Mesodermal cell (in vitro differentiated cells): ENCODE results near the gene SLCO3A1.

Source experiments
- H3K27ac ChIP-seq: 2 replicates; pipeline ENCODE4 v1.7.0; 2013; ENCODE audit warnings: mild to moderate bottlenecking, low read depth, low read length, moderate library complexity; ENCODE audit not compliant: severe bottlenecking
- H3K36me3 ChIP-seq: 2 replicates; pipeline ENCODE4 v1.7.1; 2013; ENCODE audit warnings: mild to moderate bottlenecking, low read length, moderate library complexity; ENCODE audit not compliant: control insufficient read depth, insufficient read depth
- H3K4me1 ChIP-seq: one replicate; pipeline ENCODE4 v1.7.1; 2013; ENCODE audit warnings: mild to moderate bottlenecking, low read length; ENCODE audit not compliant: insufficient read depth, control insufficient read depth, poor library complexity, severe bottlenecking
- H3K4me3 ChIP-seq: 2 replicates; pipeline ENCODE4 v1.7.0; 2013; ENCODE audit warnings: low read length, control low read depth, mild to moderate bottlenecking; ENCODE audit not compliant: insufficient read depth, poor library complexity, severe bottlenecking; ENCODE audit errors: extremely low read depth
- H3K9me3 ChIP-seq: 2 replicates; pipeline ENCODE4 v1.7.1; 2013; ENCODE audit warnings: mild to moderate bottlenecking, low read length, moderate library complexity; ENCODE audit not compliant: control insufficient read depth
- WGBS, 2 experiments: methylation state at CpG; one replicate each; pipeline ENCODE4 v1.1.5; 2013; ENCODE audit warnings: missing lambda C conversion rate in 2 of 2; ENCODE audit not compliant: insufficient coverage in 2 of 2; 5-methylcytosine and 5-hydroxymethylcytosine counted together

SLCO3A1 gene

GRCh38 chr15:92000709-92001108 lies 147.2 kb downstream of the SLCO3A1 start:
- WGBS, 2 experiments: 63 to 65% methylated on average over 4 to 6 of the region's 6 CpGs
- Histone ChIP-seq H3K4me1 (no peaks in the 10 kb centered on the region), H3K4me3 (no peak overlapping the region), H3K9me3 (no peaks in the 10 kb centered on the region), H3K27ac (no peak overlapping the region), H3K36me3 (no peaks in the 10 kb centered on the region)

DNA sequence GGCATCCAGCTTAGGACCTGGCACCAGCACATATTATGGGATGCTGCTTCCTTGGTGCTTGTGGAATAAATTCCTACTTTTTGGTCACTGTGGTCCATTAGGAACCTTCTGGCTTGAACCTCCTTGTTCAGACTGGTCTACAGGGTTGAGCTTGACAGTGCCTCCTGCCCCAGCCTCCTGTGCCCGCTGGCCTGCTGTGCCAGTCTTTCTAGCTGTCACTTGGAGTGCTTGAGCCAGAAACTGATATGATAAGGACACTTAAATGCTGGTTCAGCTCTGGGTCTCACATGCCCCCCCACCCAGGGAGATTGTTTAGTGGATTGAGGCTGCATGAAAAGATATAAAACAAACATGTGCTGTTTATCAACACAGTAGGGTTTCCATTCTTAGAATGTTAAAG lies 147.8 kb downstream of the SLCO3A1 start:
- no peaks in the 10 kb centered on the region for H3K36me3 ChIP-seq
- no peak overlapping the region for H3K27ac ChIP-seq
- 83 to 100% methylated on average over 1 of the region's 1 CpG for WGBS, 2 experiments
- no peaks in the 10 kb centered on the region for H3K9me3 ChIP-seq
- H3K4me3 ChIP-seq: no peak overlapping the region
- H3K4me1 ChIP-seq: no peaks in the 10 kb centered on the region

DNA sequence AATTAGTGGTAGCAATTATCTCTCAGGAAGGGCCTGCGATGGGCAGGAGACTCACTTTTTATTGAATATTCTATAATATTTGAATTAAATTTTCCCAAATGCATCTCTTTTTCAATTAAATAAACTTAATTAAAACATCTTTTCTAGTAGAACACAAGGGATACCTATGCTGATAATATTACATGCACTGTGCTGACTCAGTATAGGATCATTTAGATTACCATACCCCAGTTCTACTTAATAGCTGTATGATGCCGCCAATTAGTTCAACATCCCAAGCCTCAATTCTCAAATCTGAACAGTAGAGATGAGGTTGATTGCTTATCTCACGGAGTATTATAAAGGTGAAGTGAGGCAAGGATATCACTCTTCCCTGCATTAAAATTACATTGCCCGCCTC lies 149.2 kb downstream of the SLCO3A1 start:
- no peak overlapping the region for H3K4me3 ChIP-seq
- H3K27ac ChIP-seq: no peak overlapping the region
- H3K36me3 ChIP-seq: no peaks in the 10 kb centered on the region
- H3K9me3 ChIP-seq: no peaks in the 10 kb centered on the region
- no peaks in the 10 kb centered on the region for H3K4me1 ChIP-seq
- 100% methylated on average over 1 of the region's 4 CpGs; no CpG with 5 or more reads in 1 of the 2 experiments for WGBS, 2 experiments

GRCh38 chr15:92003515-92004067 lies 150.1 kb downstream of the SLCO3A1 start:
- no peak overlapping the region for H3K4me3 ChIP-seq
- no peaks in the 10 kb centered on the region for H3K9me3 ChIP-seq
- WGBS, 2 experiments: 80 to 90% methylated on average over 6 to 9 of the region's 9 CpGs
- no peaks in the 10 kb centered on the region for H3K4me1 ChIP-seq
- H3K36me3 ChIP-seq: no peaks in the 10 kb centered on the region
- H3K27ac ChIP-seq: no peak overlapping the region

- no peaks in the 10 kb centered on the region for H3K36me3 ChIP-seq
- no peak overlapping the region for H3K27ac ChIP-seq
- no peaks in the 10 kb centered on the region for H3K4me1 ChIP-seq
- H3K9me3 ChIP-seq: no peaks in the 10 kb centered on the region
- no peak overlapping the region for H3K4me3 ChIP-seq
- 92 to 95% methylated on average over 5 to 6 of the region's 6 CpGs for WGBS, 2 experiments
These were observed 151.6 kb downstream of the SLCO3A1 start for GRCh38 chr15:92005154-92005553.

DNA sequence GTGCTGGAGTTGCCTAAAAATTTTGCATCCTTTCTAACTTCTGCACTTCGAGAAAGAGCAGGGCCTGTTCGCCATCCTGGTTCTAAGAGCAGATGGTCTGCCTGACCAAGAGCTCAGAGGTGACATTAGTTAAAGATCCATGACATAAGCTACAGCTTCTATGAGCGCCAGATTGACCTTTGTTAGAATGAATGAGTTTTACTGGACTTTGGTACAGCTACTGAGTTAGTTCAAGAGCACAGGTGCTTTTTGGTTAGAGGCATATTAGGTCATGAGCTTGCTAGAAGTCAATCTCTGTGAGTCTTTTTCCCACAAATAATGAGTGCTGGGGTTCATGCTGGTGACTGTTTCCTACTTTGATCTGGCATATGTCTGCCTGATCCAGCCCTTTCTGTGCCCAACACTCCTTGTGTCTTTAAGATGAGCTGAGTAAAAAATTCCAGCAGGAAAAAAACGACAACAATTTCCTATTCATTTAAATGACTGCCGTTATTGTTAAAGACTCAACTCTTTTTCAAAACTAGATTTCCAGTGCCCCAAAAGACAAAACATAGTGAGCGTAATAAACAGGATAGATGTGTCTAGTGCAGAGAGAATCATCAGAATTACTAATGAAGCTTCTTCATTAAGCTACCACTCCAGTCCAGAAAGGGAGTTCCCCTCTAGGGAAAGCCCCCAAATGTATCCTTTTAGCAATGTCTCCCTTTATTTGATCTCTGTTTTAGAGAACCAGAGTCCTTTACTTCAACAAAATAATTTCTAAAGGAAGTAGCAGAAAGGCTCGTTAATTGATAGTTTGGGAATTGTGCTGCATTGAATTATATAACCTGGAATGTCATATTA lies 152.9 kb downstream of the SLCO3A1 start:
- Histone ChIP-seq H3K27ac (no peak overlapping the region), H3K4me3 (no peak overlapping the region), H3K9me3 (no peaks in the 10 kb centered on the region), H3K36me3 (no peaks in the 10 kb centered on the region), H3K4me1 (no peaks in the 10 kb centered on the region)
- WGBS, 2 experiments: 88 to 95% methylated on average over 3 to 4 of the region's 7 CpGs

DNA sequence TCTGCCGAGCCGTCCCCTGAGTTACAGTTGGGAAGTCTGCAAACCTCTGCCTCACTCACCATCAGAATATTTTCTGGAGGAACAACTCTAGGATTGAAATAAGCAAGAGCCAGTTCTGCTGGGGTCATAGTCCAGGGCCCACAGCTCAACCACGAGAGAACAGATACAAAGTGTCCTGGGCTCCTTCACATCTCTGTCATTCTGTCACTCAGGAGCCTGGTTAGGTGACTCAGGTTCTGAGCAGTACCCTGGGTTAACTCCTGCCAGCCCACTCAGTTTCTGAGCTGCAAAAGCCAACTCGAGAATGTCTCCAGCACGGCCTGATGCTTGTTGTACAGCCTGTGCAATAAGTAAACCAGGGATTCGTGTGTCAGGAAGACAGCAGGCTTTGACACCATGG lies 155.7 kb downstream of the SLCO3A1 start:
- no peak overlapping the region for H3K27ac ChIP-seq
- no peaks in the 10 kb centered on the region for H3K9me3 ChIP-seq
- peaks cover 8% of the 10 kb centered on the region for H3K4me1 ChIP-seq
- no peak overlapping the region for H3K4me3 ChIP-seq
- H3K36me3 ChIP-seq: no peaks in the 10 kb centered on the region
- WGBS, 2 experiments: 80 to 88% methylated on average over 4 to 6 of the region's 6 CpGs

DNA sequence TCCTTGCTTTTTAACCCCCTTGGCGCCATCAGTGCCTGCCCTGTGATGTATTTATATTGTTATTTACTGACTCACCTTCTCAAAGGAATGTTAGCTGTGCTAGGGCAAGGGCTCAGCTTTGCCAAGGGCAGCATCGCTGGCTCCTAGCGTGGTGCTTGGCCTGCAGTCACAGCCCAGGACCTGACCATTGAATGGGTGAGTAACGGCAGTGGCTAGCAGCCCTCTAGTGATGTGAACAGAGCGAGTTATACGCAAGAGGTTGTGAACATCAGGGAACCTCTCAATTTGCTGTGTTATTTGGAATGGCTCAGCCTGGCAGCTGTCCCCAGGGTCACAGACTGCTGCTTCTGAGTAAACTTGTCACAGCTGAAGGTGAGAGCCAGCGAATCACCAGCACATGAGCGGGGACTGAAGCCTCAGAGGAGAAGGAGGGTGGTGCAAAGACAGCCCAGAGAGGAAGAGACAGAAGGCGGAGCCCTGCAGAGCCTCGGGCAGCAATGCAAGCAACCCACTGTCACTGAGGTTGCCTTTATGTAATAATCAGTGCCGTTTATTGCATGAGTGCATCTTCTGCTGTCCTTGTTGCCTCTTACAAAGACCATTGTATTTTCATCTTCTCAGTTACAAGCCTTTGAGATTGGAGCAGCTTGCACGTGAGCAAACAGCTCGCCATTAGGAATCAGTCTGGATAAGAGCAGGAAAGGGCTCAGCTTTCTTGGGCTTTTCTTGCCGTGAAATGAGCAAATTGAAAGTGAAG lies 158.3 kb downstream of the SLCO3A1 start:
- WGBS, 2 experiments: 72 to 81% methylated on average over 11 to 13 of the region's 14 CpGs
- Histone ChIP-seq H3K9me3 (no peaks in the 10 kb centered on the region), H3K36me3 (no peaks in the 10 kb centered on the region), H3K4me1 (peaks cover 8% of the 10 kb centered on the region), H3K4me3 (no peak overlapping the region), H3K27ac (no peak overlapping the region)

DNA sequence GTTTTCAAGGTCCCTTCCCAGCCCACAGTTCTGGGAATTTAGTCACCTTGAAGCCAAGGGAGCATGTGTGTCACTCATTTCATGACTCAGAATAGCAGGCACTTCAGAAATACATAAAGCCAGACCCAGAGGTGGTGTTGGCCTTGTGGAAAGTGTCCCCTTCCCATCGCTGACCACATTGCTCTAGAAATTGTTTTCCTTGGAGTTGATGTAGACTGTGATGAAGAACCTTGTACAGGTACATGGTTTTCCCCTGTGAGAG lies 158.8 kb downstream of the SLCO3A1 start:
- H3K36me3 ChIP-seq: no peaks in the 10 kb centered on the region
- peaks cover 8% of the 10 kb centered on the region for H3K4me1 ChIP-seq
- H3K27ac ChIP-seq: no peak overlapping the region
- H3K4me3 ChIP-seq: no peak overlapping the region
- no peaks in the 10 kb centered on the region for H3K9me3 ChIP-seq
- 100% methylated on average over 1 of the region's 1 CpG; no CpG with 5 or more reads in 1 of the 2 experiments for WGBS, 2 experiments

- Histone ChIP-seq H3K4me3 (no peak overlapping the region), H3K4me1 (peaks cover 8% of the 10 kb centered on the region), H3K27ac (no peak overlapping the region), H3K9me3 (no peaks in the 10 kb centered on the region), H3K36me3 (no peaks in the 10 kb centered on the region)
- WGBS, 2 experiments: 91 to 96% methylated on average over 6 of the region's 6 CpGs
These were observed 159.4 kb downstream of the SLCO3A1 start for GRCh38 chr15:92012881-92013280.
